ENCODE data around the gene DHRS7B. TPM values are rescaled to one million over a fixed set of nuclear protein-coding genes. Genes with fewer than 3 reads are reported as not detected.
"Not testable (repeated sequence)": the region's sequence is repeated elsewhere in the genome, so short reads cannot be mapped to it uniquely, and the experiment has no call there.

Gene DHRS7B
- total RNA-seq, 1 experiment from 2014 or later = 29.5 TPM

- Histone ChIP-seq H3F3A (ENCODE audit: low read length, unreplicated experiment) (no peaks in the 10 kb centered on the region), H3K36me3 (ENCODE audit: low read depth, low read length) (no peaks in the 10 kb centered on the region), H3K9me3 (ENCODE audit: low read length) (no peaks in the 10 kb centered on the region), H3K9ac (ENCODE audit: low read length) (no peak overlapping the region), H3K4me2 (ENCODE audit: low read length) (no peak overlapping the region), H3K27ac (ENCODE audit: low read length) (no peak overlapping the region), H3K27me3 (ENCODE audit: low read length) (no peaks in the 10 kb centered on the region), H3K79me2 (ENCODE audit: low read length) (no peaks in the 10 kb centered on the region), H3K4me1 (ENCODE audit: insufficient read depth, low read length) (no peaks in the 10 kb centered on the region; the same call in 1 of the 2 replicates), H4K20me1 (ENCODE audit: low read length) (no peaks in the 10 kb centered on the region), H3K9me2 (replicated peaks; ENCODE audit: low read length) (no peaks in the 10 kb centered on the region), H3K4me3 (ENCODE audit: low read length) (no peak overlapping the region), H2AFZ (ENCODE audit: low read length) (no peak overlapping the region)
- POLR2A ChIA-PET (ENCODE audit: unreplicated experiment) = no interaction called here
- no peak for DNase-seq
- ATAC-seq = no peak
- BruUV-seq (replicated peaks) = no TSS peak
- intact Hi-C loops (cut with micrococcal nuclease) = no loop called here
- CTCF ChIA-PET = no interaction called here
- TF ChIP-seq, protein P1, sequence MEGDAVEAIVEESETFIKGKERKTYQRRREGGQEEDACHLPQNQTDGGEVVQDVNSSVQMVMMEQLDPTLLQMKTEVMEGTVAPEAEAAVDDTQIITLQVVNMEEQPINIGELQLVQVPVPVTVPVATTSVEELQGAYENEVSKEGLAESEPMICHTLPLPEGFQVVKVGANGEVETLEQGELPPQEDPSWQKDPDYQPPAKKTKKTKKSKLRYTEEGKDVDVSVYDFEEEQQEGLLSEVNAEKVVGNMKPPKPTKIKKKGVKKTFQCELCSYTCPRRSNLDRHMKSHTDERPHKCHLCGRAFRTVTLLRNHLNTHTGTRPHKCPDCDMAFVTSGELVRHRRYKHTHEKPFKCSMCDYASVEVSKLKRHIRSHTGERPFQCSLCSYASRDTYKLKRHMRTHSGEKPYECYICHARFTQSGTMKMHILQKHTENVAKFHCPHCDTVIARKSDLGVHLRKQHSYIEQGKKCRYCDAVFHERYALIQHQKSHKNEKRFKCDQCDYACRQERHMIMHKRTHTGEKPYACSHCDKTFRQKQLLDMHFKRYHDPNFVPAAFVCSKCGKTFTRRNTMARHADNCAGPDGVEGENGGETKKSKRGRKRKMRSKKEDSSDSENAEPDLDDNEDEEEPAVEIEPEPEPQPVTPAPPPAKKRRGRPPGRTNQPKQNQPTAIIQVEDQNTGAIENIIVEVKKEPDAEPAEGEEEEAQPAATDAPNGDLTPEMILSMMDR (conservative IDR thresholded peaks at IDR 0.05; ENCODE audit: low read depth, low read length) = no peak
- TF ChIP-seq EZH2 (IDR thresholded peaks at IDR 0.05; ENCODE audit: low read length, unreplicated experiment) = no peak
- no peak for TF ChIP-seq EZH2phosphoT487 (IDR thresholded peaks at IDR 0.05; ENCODE audit: borderline replicate concordance, low read length)
Measured at GRCh38 chr17:21104608-21105007, 22.2 kb upstream of the DHRS7B start.

- Histone ChIP-seq H3K4me2 (ENCODE audit: low read length) (no peak overlapping the region), H3K4me1 (ENCODE audit: insufficient read depth, low read length) (no peaks in the 10 kb centered on the region; the same call in 1 of the 2 replicates), H3K36me3 (ENCODE audit: low read depth, low read length) (no peaks in the 10 kb centered on the region), H3K27ac (ENCODE audit: low read length) (no peak overlapping the region), H3K9ac (ENCODE audit: low read length) (no peak overlapping the region), H3K9me2 (replicated peaks; ENCODE audit: low read length) (no peaks in the 10 kb centered on the region), H3K4me3 (ENCODE audit: low read length) (no peak overlapping the region), H3K9me3 (ENCODE audit: low read length) (no peaks in the 10 kb centered on the region), H4K20me1 (ENCODE audit: low read length) (no peaks in the 10 kb centered on the region), H3F3A (ENCODE audit: low read length, unreplicated experiment) (no peaks in the 10 kb centered on the region), H2AFZ (ENCODE audit: low read length) (no peak overlapping the region), H3K79me2 (ENCODE audit: low read length) (no peaks in the 10 kb centered on the region), H3K27me3 (ENCODE audit: low read length) (no peaks in the 10 kb centered on the region)
- intact Hi-C loops (cut with micrococcal nuclease) = no loop called here
- no TSS peak for BruUV-seq (replicated peaks)
- DNase-seq = no peak
- POLR2A ChIA-PET (ENCODE audit: unreplicated experiment) = no interaction called here
- CTCF ChIA-PET = no interaction called here
- no peak for ATAC-seq
- TF ChIP-seq, protein P1 (conservative IDR thresholded peaks at IDR 0.05; ENCODE audit: low read depth, low read length) = no peak
- no peak for TF ChIP-seq EZH2 (IDR thresholded peaks at IDR 0.05; ENCODE audit: low read length, unreplicated experiment)
- no peak for TF ChIP-seq EZH2phosphoT487 (IDR thresholded peaks at IDR 0.05; ENCODE audit: borderline replicate concordance, low read length)
Measured at GRCh38 chr17:21105064-21105894, 21.5 kb upstream of the DHRS7B start.

DNA sequence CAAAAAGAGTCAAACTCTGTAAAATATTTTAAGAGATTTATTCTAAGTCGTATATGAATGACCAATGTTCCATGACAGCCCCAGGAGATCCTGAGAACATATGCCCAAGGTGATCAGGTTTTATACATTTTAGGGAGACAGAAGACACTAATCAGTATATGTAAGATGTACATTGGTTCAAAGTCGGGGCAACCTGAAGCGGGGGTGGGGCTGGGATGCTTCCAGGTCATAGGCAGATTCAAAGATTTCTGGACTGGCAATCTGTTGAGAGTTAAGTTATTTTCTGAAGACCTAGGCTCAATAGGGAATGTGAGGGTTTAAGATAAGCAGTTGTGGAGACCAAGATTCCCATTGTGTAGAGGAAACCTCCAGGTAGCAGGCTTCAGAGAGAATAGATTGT is 20.4 kb upstream of the DHRS7B start:
- Histone ChIP-seq H3K36me3 (ENCODE audit: low read depth, low read length) (no peaks in the 10 kb centered on the region), H3F3A (ENCODE audit: low read length, unreplicated experiment) (no peaks in the 10 kb centered on the region), H3K9me2 (replicated peaks; ENCODE audit: low read length) (no peaks in the 10 kb centered on the region), H3K4me3 (ENCODE audit: low read length) (no peak overlapping the region), H3K27ac (ENCODE audit: low read length) (no peak overlapping the region), H3K27me3 (ENCODE audit: low read length) (no peaks in the 10 kb centered on the region), H3K9me3 (ENCODE audit: low read length) (no peaks in the 10 kb centered on the region), H3K9ac (ENCODE audit: low read length) (no peak overlapping the region), H3K4me1 (ENCODE audit: insufficient read depth, low read length) (no peaks in the 10 kb centered on the region), H3K4me2 (ENCODE audit: low read length) (no peak overlapping the region), H3K79me2 (ENCODE audit: low read length) (no peaks in the 10 kb centered on the region), H2AFZ (ENCODE audit: low read length) (no peak overlapping the region), H4K20me1 (ENCODE audit: low read length) (no peaks in the 10 kb centered on the region)
- ATAC-seq = no peak
- no peak for DNase-seq
- ChIA-PET POLR2A (ENCODE audit: unreplicated experiment) (no interaction called here), CTCF (no interaction called here)
- BruUV-seq (replicated peaks) = no TSS peak
- TF ChIP-seq, protein P1 (conservative IDR thresholded peaks at IDR 0.05; ENCODE audit: low read depth, low read length) = no peak
- no peak for TF ChIP-seq EZH2 (IDR thresholded peaks at IDR 0.05; ENCODE audit: low read length, unreplicated experiment)
- intact Hi-C loops (cut with micrococcal nuclease) = no loop called here

- H3K9ac ChIP-seq (ENCODE audit: low read length); DNase-seq; H3K4me3 ChIP-seq (ENCODE audit: low read length); H3K27ac ChIP-seq (ENCODE audit: low read length); intact Hi-C loops (cut with micrococcal nuclease); H3K4me2 ChIP-seq (ENCODE audit: low read length); H2AFZ ChIP-seq (ENCODE audit: low read length); BruUV-seq (replicated peaks); H3K4me1 ChIP-seq (ENCODE audit: insufficient read depth, low read length); H4K20me1 ChIP-seq (ENCODE audit: low read length); H3K36me3 ChIP-seq (ENCODE audit: low read depth, low read length); POLR2A ChIA-PET (ENCODE audit: unreplicated experiment); H3K9me3 ChIP-seq (ENCODE audit: low read length); H3K79me2 ChIP-seq (ENCODE audit: low read length); CTCF ChIA-PET; H3K27me3 ChIP-seq (ENCODE audit: low read length); ATAC-seq; H3F3A ChIP-seq (ENCODE audit: low read length, unreplicated experiment); H3K9me2 ChIP-seq (replicated peaks; ENCODE audit: low read length): not testable (repeated sequence)
Measured at GRCh38 chr17:21107067-21107650, 19.6 kb upstream of the DHRS7B start.

Measured in PC-3 (cell line).